Testis (tissue), 3 donors: ENCODE results near the gene LKAAEAR1. TPM values are rescaled to one million over a fixed set of nuclear protein-coding genes. Genes with fewer than 3 reads are reported as not detected.

Source experiments
- DNase-seq: peaks from one replicate; pipeline ENCODE4 v3.0.0-alpha.2; 2019
- H3K27ac ChIP-seq, 2 donors: fragments of 200-600 bp; sonication (generic); one replicate each; pipeline ENCODE4 v1.5.1; 2019
- H3K27me3 ChIP-seq: fragments of 200-600 bp; sonication (generic); one replicate; pipeline ENCODE4 v1.5.1; 2019
- H3K36me3 ChIP-seq: fragments of 200-600 bp; sonication (generic); one replicate; pipeline ENCODE4 v1.5.1; 2017; ENCODE audit warnings: low read depth; ENCODE audit errors: missing control alignments
- H3K4me1 ChIP-seq: fragments of 200-600 bp; sonication (generic); one replicate; pipeline ENCODE4 v1.5.1; 2019
- H3K4me3 ChIP-seq, 2 donors: fragments of 200-600 bp; sonication (generic); one replicate each; pipeline ENCODE4 v1.5.1; 2017 to 2019
- H3K9me3 ChIP-seq: fragments of 200-600 bp; sonication (generic); one replicate; pipeline ENCODE4 v1.5.1; 2017
- CTCF ChIP-seq, 3 experiments: fragments of 450-650 bp in 2 of 3; fragments of 200-600 bp in 1 of 3; sonication (generic) in 1 of 3; IDR thresholded peaks; one replicate each; pipeline ENCODE4 v1.5.1; 2016 to 2019; ENCODE audit warnings: antibody characterized with exemption in 3 of 3, mild to moderate bottlenecking in 2 of 3, moderate library complexity in 1 of 3
- POLR2A ChIP-seq: fragments of 450-650 bp; IDR thresholded peaks from one replicate; pipeline ENCODE4 v1.6.1; 2017; ENCODE audit warnings: antibody characterized with exemption, mild to moderate bottlenecking, moderate library complexity
- WGBS, 2 donors: methylation state at CpG; one replicate each; pipeline ENCODE4 v1.1.5; 2018; 5-methylcytosine and 5-hydroxymethylcytosine counted together
- intact Hi-C: fragments of 100-400 bp; cut with DNase I; formaldehyde crosslinking; loops from one replicate; pipeline ENCODE4 v1.15.1; 2023; ENCODE audit warnings: low total_unique reads
- polyA plus RNA-seq: library from polyadenylated mRNA; stranded (reverse); fragments of 350-450 nt; fragmentation: Illumina TruSeq; extraction: RNeasy Lipid Tissue Mini Kit (QIAGEN cat#74804); gene quantifications from one replicate; pipeline ENCODE4 v1.2.3, GENCODE V29; 2014; ENCODE audit warnings: low read depth, low replicate concordance; ENCODE audit not compliant: insufficient read depth
- total RNA-seq, 2 donors: library from RNA; depleted of rRNA; stranded (reverse); fragments of >200 nt; gene quantifications; one replicate each; pipeline ENCODE4 v1.2.3, GENCODE V29; 2016

Gene LKAAEAR1
- total and polyA plus RNA-seq, 3 donors from 2014 or later = 6.6 to 89.9 (median 45.3) TPM

GRCh38 chr20:64075556-64075955 lies 8.6 kb downstream of the LKAAEAR1 start:
- TF ChIP-seq CTCF (IDR thresholded peaks at IDR 0.05) (no peak), POLR2A (no peak)
- Histone ChIP-seq H3K4me1 (peaks cover 13% of the 10 kb centered on the region), H3K27ac (no peak overlapping the region), H3K27me3 (no peaks in the 10 kb centered on the region), H3K9me3 (no peaks in the 10 kb centered on the region), H3K36me3 (no peaks in the 10 kb centered on the region), H3K4me3 (no peak overlapping the region)
- intact Hi-C loops = no loop called here
- WGBS, 2 donors = 87 to 93% methylated on average over 12 of the region's 12 CpGs
- DNase-seq = no peak

- Histone ChIP-seq H3K9me3 (no peaks in the 10 kb centered on the region), H3K4me3 (no peak overlapping the region), H3K4me1 (peaks cover 10% of the 10 kb centered on the region), H3K36me3 (no peaks in the 10 kb centered on the region), H3K27me3 (no peaks in the 10 kb centered on the region), H3K27ac (no peak overlapping the region)
- TF ChIP-seq POLR2A (no peak), CTCF (IDR thresholded peaks at IDR 0.05) (no peak)
- DNase-seq = no peak
- intact Hi-C loops = no loop called here
- WGBS, 2 donors = 94 to 100% methylated on average over 1 to 8 of the region's 8 CpGs
Measured at GRCh38 chr20:64074963-64075362, 9.2 kb downstream of the LKAAEAR1 start.

GRCh38 chr20:64074184-64074789 lies 9.9 kb downstream of the LKAAEAR1 start:
- Histone ChIP-seq H3K27ac (no peak overlapping the region), H3K4me3 (no peak overlapping the region), H3K4me1 (peaks cover 8% of the 10 kb centered on the region), H3K9me3 (no peaks in the 10 kb centered on the region), H3K27me3 (no peaks in the 10 kb centered on the region), H3K36me3 (no peaks in the 10 kb centered on the region)
- DNase-seq = no peak
- intact Hi-C loops = no loop called here
- TF ChIP-seq CTCF (IDR thresholded peaks at IDR 0.05) (no peak), POLR2A (no peak)
- 93 to 100% methylated on average over 5 to 28 of the region's 28 CpGs for WGBS, 2 donors

- whole genome bisulfite sequencing, 2 donors = 92 to 96% methylated on average over 14 to 37 of the region's 37 CpGs
- no peak overlapping the region for H3K27ac ChIP-seq
- no peaks in the 10 kb centered on the region for H3K27me3 ChIP-seq
- no peaks in the 10 kb centered on the region for H3K9me3 ChIP-seq
- no peak overlapping the region for H3K4me3 ChIP-seq
- no peak for TF ChIP-seq POLR2A
- TF ChIP-seq CTCF (IDR thresholded peaks at IDR 0.05) = no peak
- H3K4me1 ChIP-seq = peaks cover 1% of the 10 kb centered on the region
- H3K36me3 ChIP-seq = no peaks in the 10 kb centered on the region
- no peak for DNase-seq
- intact Hi-C loops = no loop called here
Measured at GRCh38 chr20:64073476-64074183, 10.6 kb downstream of the LKAAEAR1 start.
